Activated CD4-positive, alpha-beta T cell treated with anti-CD3 and anti-CD28 coated beads, Interleukin-2, amount 50 U/mL, for 16 hours (primary cell): ENCODE data around the gene ZNF532.

ENCODE experiments used
- DNase-seq: peaks from one replicate; pipeline ENCODE4 v3.0.0-alpha.2; 2020

ZNF532 gene

DNA sequence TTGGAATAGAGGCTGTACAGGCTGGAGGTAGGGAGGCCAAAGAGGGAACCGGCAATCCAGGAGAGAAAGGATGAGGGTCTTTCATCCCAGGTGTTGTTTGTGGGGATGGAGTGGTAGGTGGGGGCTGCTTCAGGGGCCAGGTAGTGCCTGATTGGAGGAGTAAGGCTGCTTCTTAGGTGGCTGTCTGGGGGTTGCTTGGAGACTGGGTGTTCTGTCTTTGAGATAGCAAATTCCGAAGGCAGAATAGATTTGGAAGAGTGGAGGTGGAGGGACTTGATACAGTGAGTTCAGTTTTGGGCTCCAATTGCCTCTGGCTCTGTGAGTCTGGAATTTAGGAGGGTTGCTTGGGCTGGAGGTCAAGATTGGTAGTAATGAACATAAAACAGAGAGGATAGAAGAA lies 5.9 kb downstream of the ZNF532 start:
- no peak for DNase-seq

DNA sequence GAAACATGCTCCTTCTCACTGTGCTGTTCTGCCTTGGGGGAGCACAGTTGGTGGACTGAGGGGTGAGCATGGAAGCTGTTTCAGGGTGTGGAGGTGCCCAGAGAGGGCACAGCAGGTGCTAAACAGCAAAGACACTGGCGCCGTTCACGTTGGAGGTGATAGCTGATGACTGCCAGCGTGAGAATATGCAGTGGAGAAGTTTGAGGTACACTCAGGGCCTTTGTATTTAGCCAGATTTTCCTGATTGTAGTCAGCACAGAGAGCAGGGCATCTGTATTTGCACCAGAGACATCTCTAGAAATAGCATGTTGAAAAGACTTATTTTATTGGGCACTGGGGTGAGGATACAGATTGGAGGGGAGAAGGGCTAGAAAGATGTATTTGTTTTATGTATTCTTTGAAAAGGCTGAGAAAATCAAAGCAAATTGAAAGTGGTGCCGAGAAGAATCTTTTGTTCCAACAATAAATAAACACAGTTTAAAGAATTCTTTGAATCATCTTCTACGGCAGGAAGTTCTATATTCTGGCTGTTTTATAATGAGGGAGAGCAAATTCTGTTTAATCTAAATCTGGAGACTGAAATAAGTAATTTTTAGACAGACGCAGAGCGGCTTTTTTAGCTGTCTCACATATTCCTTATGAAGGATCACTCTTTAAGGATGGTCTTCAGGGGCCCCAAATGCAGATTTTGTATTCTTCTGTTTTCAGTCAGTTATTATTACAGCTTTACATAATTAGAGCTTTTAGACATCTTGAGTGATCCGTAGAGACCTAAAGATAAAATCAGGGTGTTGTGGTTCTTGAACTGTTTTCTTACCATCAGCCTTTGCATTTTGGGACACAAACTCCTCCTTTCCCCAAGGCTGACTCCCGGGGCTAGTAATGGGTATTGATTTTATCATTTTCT lies 7.1 kb downstream of the ZNF532 start:
- no peak for DNase-seq

GRCh38 chr18:58878640-58879039 lies 14.0 kb downstream of the ZNF532 start:
- no peak for DNase-seq

- no peak for DNase-seq
Observed at GRCh38 chr18:58881477-58881876, 16.8 kb downstream of the ZNF532 start.

DNA sequence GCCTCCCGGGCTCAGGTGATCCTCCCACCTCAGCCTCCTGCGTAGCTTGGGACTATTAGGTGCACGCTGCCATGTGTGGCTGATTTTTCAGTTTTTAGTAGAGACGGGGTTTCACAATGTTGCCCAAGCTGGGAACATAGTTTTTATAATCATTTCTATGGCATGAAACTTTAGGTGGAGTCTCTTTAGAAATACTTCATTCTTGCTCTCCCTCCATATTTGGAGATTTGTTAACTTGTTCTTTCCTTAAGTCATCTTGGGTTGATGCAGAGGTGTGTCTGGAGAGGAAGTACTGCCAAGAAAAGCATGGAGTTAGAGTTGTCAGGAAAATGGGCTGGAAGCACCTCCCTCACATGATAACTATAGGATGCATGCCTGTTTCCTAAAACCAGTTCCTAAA lies 17.4 kb downstream of the ZNF532 start:
- DNase-seq, result no peak

DNA sequence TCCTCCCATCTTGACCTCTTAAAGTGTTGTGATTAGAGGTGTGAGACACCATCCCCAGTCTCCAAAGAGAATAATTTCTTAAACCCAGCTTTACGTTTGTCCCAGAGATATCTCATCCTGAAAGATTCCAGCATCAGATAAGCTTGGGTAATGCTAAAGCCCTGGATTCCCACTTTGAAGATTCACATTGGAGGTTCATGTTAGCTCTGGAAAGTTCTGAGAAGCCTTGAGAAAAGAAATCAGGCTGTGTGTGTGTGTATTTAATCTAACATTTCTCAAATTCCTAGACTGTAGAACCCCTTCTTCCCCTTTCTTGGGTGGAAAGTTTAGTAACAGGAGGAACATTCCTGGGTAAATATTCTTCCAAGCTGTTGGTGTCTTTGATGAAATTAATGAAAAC lies 18.0 kb downstream of the ZNF532 start:
- DNase-seq, result no peak

DNA sequence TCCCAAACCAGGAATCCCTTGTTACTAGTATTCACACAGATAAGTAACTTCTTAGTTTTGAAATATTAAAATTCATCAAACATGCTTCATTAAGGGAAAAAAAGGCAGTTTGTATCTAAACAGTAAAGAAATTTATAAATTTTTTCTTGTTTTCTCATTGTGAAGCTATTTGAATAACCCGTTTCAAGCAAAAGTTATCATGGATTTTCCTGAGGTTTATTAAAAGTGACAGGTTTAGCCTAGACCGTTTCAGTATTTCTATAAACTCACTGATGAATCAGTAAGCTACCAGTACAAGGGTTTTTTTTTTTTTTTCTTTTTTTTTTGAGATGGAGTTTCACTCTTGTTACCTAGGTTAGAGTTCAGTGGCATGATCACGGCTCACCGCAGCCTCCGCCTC lies 20.0 kb downstream of the ZNF532 start:
- DNase-seq, result no peak

GRCh38 chr18:58886431-58886830 lies 21.8 kb downstream of the ZNF532 start:
- DNase-seq, result no peak

DNA sequence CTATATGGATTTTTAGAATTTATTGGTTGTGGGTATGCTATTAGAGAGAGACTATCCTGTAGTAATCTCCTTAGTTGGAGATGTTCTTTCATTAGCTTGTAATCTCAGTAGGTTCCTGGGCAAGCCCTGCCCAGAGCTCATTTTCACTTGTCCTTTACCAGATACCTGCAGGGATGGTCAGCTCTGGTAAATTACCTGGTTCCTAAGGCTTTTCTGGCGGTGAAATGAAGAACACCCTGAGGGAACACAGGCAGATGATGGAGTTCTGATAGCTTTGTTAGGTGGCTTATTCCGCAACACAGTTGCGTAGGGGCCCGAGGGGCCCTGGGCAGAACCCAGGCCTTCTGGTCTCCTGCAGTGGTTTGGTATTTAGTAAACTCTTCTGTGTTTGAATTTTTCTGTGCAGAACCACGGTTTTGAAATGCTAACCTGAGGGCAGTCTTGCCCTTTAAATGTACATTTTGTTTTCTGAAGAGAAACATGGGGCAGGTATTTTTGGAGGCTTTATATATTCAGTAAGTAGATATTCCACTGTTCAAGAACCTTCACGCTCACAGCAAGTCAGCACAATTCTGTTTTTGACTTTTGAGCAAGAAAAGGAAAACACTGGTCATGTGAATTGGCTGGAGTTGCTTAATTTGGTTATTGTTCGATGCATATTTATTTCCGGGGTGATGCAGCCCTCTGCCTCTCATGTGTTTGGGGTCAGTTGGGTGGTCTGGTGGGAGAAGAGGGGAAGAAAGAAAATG lies 22.4 kb downstream of the ZNF532 start:
- DNase-seq, result peak; percentile 4

DNA sequence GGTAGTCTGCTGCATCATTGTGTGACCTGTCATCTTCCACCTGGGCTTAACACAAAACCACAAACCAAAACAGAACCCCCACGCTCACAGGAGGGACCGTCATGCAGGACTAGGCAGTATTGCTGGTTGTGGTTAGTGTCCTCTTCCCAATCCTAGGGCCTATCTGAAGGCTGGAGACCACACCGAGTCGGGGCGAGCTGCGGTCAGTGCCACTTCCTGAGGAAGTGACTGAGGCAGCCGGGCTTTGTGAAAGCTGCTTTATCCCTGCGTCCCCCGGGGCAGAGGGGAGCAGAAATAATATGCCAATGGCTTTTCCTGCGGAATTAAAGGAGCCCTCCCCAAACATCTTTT lies 22.9 kb downstream of the ZNF532 start:
- peak; percentile 60 for DNase-seq

DNA sequence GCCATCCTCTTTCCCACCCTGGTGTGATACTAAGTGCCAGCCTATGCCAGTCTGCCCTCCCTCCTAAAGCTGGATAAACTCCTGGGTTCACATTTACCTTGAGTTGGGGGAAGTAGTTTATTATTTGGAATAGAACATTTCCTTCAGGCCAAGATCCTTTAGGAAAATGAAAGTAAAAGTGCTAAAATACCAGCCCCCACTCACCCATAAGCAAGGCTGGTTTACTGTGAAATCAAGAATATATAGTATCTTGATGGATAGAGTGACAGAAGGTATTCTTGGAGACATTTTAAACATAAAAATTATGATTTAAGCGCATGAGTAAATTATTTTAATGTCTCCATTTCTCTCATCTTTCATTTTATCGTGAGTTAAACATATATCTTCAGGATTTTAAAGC lies 27.1 kb downstream of the ZNF532 start:
- DNase-seq, result no peak

GRCh38 chr18:58892488-58892887 lies 27.8 kb downstream of the ZNF532 start:
- DNase-seq, result no peak

DNA sequence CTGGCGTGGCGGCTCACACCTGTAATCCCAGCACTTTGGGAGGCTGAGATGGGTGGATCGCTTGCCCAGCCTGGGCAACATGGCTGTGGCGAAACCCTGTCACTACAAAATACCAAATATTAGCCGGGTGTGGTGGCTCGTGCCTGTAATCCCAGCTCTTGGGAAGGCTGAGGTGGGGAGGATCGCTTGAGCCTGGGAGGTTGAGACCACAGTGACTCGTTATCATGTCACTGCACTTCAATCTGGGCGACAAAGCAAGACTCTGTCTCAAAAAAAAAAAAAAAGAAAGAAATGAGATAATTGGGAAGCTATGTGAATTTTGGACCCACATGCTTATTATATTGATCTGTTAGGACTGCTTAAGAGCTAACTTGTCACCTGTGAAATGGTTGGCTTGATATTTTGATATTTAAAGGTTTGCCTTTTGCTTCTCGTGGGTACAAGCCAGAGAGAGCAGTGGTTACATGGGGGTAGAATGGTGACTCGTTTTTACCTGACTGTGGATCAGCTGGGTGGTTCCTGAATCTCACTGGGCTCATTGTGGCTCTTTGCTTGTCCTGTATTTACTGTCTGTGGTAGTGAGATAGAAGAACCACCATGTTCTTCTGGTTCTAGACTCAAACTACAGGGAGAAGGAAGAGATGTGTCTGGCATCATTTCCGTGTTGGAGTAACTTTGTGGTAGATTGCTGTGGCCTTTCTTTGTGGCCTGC lies 28.9 kb downstream of the ZNF532 start:
- no peak for DNase-seq

DNA sequence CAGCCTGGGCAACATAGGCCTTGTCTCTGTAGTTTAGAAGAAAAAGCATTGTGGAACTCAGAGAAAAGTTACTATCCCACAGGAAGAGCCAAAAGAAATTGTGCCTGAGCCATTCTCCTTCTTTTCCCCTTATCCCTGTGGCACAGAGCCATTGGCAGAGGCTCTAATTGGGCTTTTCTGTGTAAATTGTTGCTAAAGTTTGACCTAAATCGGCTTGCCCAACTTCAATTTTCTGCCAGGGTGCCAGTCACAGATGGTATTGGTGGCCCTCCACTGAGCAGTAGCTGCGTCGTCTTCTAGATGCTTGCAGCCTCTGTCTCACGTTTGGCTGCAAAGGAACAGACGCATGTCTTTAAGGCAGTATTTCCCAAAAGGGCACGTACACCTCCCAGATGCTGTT lies 30.3 kb downstream of the ZNF532 start:
- no peak for DNase-seq

DNA sequence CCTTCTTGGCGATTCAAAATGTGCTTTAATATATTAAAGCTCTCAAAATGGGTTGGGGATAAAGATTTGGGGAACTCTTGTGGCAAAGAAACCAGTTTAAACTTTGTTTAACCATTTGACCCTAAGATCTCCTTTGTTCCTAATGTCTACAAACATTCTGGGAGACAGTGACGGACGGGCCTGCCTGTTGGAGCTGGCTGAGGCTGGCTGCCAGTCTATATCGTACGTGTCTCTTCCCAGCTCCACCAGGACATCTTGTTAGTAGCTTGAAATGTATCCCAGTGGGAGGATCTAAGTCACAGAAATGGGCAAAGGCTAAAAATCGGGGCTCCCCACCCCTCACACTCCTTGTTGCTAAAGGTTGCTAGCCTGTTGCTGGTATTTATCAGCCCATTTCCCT lies 30.7 kb downstream of the ZNF532 start:
- no peak for DNase-seq

- DNase-seq, result peak; percentile 2
Observed at GRCh38 chr18:58896268-58896667, 31.6 kb downstream of the ZNF532 start.

- DNase-seq, result no peak
Observed at GRCh38 chr18:58896734-58897508, 32.2 kb downstream of the ZNF532 start.

GRCh38 chr18:58898010-58898799 lies 33.5 kb downstream of the ZNF532 start:
- DNase-seq, result no peak

DNA sequence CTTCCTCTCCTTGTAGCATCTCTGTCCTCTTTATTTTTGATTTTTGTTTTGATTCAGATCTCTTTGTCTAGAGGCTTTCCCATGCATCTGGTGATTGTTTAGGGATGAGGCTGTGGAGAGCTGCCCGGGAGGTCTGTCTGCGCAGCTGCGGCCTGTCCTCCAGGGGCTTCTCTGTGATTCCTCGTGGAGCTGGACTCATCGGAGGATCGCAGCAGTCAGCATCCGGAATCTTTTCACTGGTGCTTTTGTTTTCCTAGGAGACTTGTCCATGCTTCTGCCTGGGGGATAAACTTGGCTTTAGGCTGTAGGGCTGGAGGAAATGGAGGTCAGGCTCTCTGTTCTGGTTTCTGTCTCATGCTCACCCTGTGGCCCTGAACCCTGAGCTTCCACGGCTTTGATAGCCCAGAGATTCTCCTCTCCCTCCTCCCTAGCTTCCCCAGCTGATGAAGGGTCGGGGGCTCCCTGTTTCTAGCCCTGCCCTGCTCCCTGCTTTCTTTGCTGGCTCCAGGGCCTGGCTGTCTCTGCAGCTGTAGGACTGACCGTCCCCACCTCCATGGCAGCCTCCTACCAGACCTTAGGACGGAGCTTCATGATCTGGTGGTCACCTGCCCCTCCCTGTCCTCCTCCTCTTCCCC lies 35.5 kb downstream of the ZNF532 start:
- no peak for DNase-seq

DNA sequence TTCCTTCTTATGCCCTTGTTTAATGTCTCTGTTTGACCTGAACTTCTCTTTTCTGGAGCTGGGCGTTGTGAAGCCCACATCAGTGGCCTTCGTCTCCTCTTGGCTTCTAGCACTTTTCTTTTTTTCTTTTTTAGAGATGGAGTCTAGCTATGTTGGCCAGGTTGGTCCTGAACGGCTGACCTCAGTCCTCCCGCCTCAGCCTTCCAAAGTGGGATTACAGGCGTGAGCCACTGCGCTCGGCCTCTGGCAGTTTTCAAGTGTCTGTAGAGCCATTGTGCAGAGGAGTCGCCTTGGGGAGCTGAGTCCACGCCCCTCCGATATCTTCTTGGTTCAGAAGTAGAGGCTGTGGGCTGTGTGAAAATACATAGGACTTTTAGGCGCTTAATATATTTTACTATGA lies 36.5 kb downstream of the ZNF532 start:
- no peak for DNase-seq

DNA sequence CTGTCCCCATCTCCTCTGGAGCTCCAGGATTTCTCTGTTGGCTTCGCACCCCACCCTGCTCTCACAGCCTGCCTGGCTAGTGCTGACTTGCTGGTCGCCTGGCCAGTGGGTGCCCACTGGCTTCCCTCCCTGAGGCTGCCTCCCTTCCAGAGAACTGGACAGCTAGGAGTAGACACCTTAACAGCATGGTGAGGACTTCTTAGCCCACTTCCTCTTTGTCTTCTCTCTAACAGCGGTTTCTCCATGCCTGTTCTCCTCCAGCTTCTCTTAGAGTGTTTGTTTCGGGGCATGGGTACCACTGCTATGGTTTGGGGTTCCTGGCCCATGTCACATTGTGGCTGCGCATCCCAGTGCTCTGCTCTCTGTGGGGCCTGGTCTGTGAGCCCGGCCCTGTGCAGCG lies 37.1 kb downstream of the ZNF532 start:
- DNase-seq, result no peak

DNA sequence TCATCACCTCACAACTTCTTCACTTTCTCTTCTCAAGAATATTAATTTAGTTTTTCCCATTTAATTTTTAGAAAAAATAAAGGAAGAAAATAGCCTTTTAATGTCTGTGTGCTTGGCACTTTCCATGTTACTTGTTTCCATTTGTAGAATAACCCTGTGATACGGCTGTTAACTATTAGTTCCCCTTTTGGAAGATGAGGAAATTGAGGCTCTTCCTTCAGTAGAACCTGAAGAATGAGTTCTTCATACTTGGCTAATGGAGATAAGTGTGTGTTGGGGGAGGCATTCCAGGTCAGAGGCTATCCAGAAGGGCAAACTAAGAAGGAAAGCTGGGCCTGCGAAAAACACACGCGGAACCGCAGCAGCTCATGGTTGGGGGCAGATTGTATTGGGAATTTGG lies 38.3 kb downstream of the ZNF532 start:
- no peak for DNase-seq
